ENCODE measurements around the gene LEP. TPM values are rescaled to one million over a fixed set of nuclear protein-coding genes. Genes with fewer than 3 reads are reported as not detected.

Gene LEP
- total RNA-seq, 1 experiment from 2014 or later = not detected

- POLR2A ChIA-PET = no interaction called here
- H3K36me3 ChIP-seq (ENCODE audit: control insufficient read depth, insufficient read depth, low read length) = no peaks in the 10 kb centered on the region
- H3K27me3 ChIP-seq (replicated peaks; ENCODE audit: control insufficient read depth, insufficient read depth, low read length) = no peaks in the 10 kb centered on the region
- H3K9me3 Mint-ChIP-seq (ENCODE audit: unreplicated experiment) = no peaks in the 10 kb centered on the region
- no peak overlapping the region for H3K27ac Mint-ChIP-seq (ENCODE audit: unreplicated experiment)
- peaks cover 12% of the 10 kb centered on the region for H3K4me1 ChIP-seq
- no peak overlapping the region for H3K4me3 Mint-ChIP-seq (ENCODE audit: unreplicated experiment)
- H3K9me3 ChIP-seq = no peaks in the 10 kb centered on the region; the same call in 1 of the 2 replicates
- BruUV-seq (replicated peaks) = no TSS peak
- no peaks in the 10 kb centered on the region for H3K27me3 Mint-ChIP-seq (ENCODE audit: insufficient read depth, unreplicated experiment)
- intact Hi-C loops (cut with micrococcal nuclease; ENCODE audit: unreplicated experiment) = loop anchor here (1.0 kb wide), 1 partner anchor 40 kb away; no protein-coding TSS in a partner anchor
- no peaks in the 10 kb centered on the region for H3K36me3 Mint-ChIP-seq (ENCODE audit: insufficient read depth, unreplicated experiment)
- DNase-seq = no peak
- CTCF ChIA-PET = no interaction called here
- no peak for TF ChIP-seq CTCF (IDR thresholded peaks at IDR 0.05; ENCODE audit: insufficient read depth in 1 of 2, low read depth in 1 of 2, low read length in 1 of 2, severe bottlenecking in 1 of 2, unreplicated experiment in 1 of 2)
- no peak overlapping the region for H3K4me3 ChIP-seq (ENCODE audit: low read depth, low read length)
- H3K4me1 Mint-ChIP-seq (ENCODE audit: low read depth, unreplicated experiment) = peaks cover 15% of the 10 kb centered on the region
These were observed 29.8 kb downstream of the LEP start for GRCh38 chr7:128270826-128271272.

- H3K36me3 Mint-ChIP-seq (ENCODE audit: insufficient read depth, unreplicated experiment) = no peaks in the 10 kb centered on the region
- TF ChIP-seq CTCF (IDR thresholded peaks at IDR 0.05; ENCODE audit: insufficient read depth in 1 of 2, low read depth in 1 of 2, low read length in 1 of 2, severe bottlenecking in 1 of 2, unreplicated experiment in 1 of 2) = no peak
- POLR2A ChIA-PET = no interaction called here
- Histone ChIP-seq H3K4me1 (peaks cover 11% of the 10 kb centered on the region), H3K9me3 (no peaks in the 10 kb centered on the region; the same call in 1 of the 2 replicates), H3K36me3 (ENCODE audit: control insufficient read depth, insufficient read depth, low read length) (no peaks in the 10 kb centered on the region), H3K27me3 (replicated peaks; ENCODE audit: control insufficient read depth, insufficient read depth, low read length) (no peaks in the 10 kb centered on the region), H3K4me3 (ENCODE audit: low read depth, low read length) (no peak overlapping the region)
- intact Hi-C loops (cut with micrococcal nuclease; ENCODE audit: unreplicated experiment) = no loop called here
- H3K9me3 Mint-ChIP-seq (ENCODE audit: unreplicated experiment) = no peaks in the 10 kb centered on the region
- peaks cover 15% of the 10 kb centered on the region for H3K4me1 Mint-ChIP-seq (ENCODE audit: low read depth, unreplicated experiment)
- H3K27ac Mint-ChIP-seq (ENCODE audit: unreplicated experiment) = no peak overlapping the region
- no peak overlapping the region for H3K4me3 Mint-ChIP-seq (ENCODE audit: unreplicated experiment)
- no peaks in the 10 kb centered on the region for H3K27me3 Mint-ChIP-seq (ENCODE audit: insufficient read depth, unreplicated experiment)
- CTCF ChIA-PET = no interaction called here
- no peak for DNase-seq
- no TSS peak for BruUV-seq (replicated peaks)
These were observed 30.4 kb downstream of the LEP start for GRCh38 chr7:128271471-128271941.

GRCh38 chr7:128271942-128272481 is 30.9 kb downstream of the LEP start:
- H3K36me3 ChIP-seq (ENCODE audit: control insufficient read depth, insufficient read depth, low read length) = no peaks in the 10 kb centered on the region
- intact Hi-C loops (cut with micrococcal nuclease; ENCODE audit: unreplicated experiment) = no loop called here
- ChIA-PET POLR2A (no interaction called here), CTCF (interaction anchor here (0.5 kb wide), 1 partner anchor 97 kb away, joined by 3 read pairs; no protein-coding TSS in a partner anchor)
- Mint-ChIP-seq H3K9me3 (ENCODE audit: unreplicated experiment) (no peaks in the 10 kb centered on the region), H3K27me3 (ENCODE audit: insufficient read depth, unreplicated experiment) (no peaks in the 10 kb centered on the region), H3K4me1 (ENCODE audit: low read depth, unreplicated experiment) (peaks cover 10% of the 10 kb centered on the region), H3K36me3 (ENCODE audit: insufficient read depth, unreplicated experiment) (no peaks in the 10 kb centered on the region), H3K4me3 (ENCODE audit: unreplicated experiment) (no peak overlapping the region), H3K27ac (ENCODE audit: unreplicated experiment) (no peak overlapping the region)
- H3K9me3 ChIP-seq = no peaks in the 10 kb centered on the region; the same call in 1 of the 2 replicates
- TF ChIP-seq CTCF (IDR thresholded peaks at IDR 0.05; ENCODE audit: insufficient read depth in 1 of 2, low read depth in 1 of 2, low read length in 1 of 2, severe bottlenecking in 1 of 2, unreplicated experiment in 1 of 2) = no peak
- H3K27me3 ChIP-seq (replicated peaks; ENCODE audit: control insufficient read depth, insufficient read depth, low read length) = no peaks in the 10 kb centered on the region
- peaks cover 6% of the 10 kb centered on the region for H3K4me1 ChIP-seq
- DNase-seq = no peak
- no TSS peak for BruUV-seq (replicated peaks)
- H3K4me3 ChIP-seq (ENCODE audit: low read depth, low read length) = no peak overlapping the region
